PC-3 (cell line): ENCODE results near the gene INF2.

Experiments used
- EZH2 ChIP-seq: fragments of 300-600 bp; sonication (generic); IDR thresholded peaks from one replicate; pipeline ENCODE4 v1.6.1; 2017; ENCODE audit warnings: antibody characterized with exemption, mild to moderate bottlenecking, low read length; ENCODE audit not compliant: unreplicated experiment
- EZH2phosphoT487 ChIP-seq: fragments of 300-600 bp; sonication (generic); IDR thresholded peaks from 2 replicates; pipeline ENCODE4 v1.6.1; 2018; ENCODE audit warnings: mild to moderate bottlenecking, antibody characterized with exemption, low read length, borderline replicate concordance
- TF ChIP-seq, protein P1 (sequence below): fragments of 300-600 bp; sonication (generic); conservative IDR thresholded peaks from 2 replicates; pipeline ENCODE4 v1.5.1; 2017; ENCODE audit warnings: antibody characterized with exemption, low read depth, mild to moderate bottlenecking, low read length

DNA sequence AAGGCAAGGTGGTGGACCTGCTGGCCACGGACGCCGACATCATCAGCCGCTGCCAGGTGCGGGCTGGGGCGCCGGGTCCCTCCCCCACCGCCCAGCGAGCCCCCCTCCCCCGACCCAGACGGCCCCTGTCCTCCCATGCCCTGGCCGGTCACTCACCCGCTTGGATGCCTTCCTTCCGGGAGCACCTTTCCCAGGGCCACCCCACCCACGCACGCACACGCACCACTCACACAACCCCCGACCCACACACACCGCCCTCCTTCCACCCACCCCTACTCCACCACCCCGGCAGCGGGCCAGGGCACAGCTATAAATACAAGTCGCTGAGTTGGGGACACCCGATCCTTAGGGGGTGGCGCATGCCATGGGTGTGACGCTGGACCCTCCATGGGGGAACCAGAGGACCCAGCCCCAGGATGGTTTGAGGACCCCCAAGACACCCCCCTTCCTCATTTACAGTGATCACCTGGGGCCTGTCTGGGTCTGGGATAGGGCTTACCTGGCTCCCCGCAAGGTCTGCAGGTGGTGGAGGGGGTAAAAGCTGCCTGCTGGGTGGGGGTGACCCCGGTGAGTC, 35.1 kb downstream of the INF2 start:
- TF ChIP-seq, protein P1, sequence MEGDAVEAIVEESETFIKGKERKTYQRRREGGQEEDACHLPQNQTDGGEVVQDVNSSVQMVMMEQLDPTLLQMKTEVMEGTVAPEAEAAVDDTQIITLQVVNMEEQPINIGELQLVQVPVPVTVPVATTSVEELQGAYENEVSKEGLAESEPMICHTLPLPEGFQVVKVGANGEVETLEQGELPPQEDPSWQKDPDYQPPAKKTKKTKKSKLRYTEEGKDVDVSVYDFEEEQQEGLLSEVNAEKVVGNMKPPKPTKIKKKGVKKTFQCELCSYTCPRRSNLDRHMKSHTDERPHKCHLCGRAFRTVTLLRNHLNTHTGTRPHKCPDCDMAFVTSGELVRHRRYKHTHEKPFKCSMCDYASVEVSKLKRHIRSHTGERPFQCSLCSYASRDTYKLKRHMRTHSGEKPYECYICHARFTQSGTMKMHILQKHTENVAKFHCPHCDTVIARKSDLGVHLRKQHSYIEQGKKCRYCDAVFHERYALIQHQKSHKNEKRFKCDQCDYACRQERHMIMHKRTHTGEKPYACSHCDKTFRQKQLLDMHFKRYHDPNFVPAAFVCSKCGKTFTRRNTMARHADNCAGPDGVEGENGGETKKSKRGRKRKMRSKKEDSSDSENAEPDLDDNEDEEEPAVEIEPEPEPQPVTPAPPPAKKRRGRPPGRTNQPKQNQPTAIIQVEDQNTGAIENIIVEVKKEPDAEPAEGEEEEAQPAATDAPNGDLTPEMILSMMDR = no peak
- TF ChIP-seq EZH2 = no peak
- TF ChIP-seq EZH2phosphoT487 = no peak
